Esophagus muscularis mucosa (tissue), 3 donors: ENCODE results near the gene KIF2B.

ENCODE experiments used
- CTCF ChIP-seq, 3 experiments: fragments of 200-600 bp in 2 of 3; fragments of 450-650 bp in 1 of 3; sonication (generic) in 2 of 3; IDR thresholded peaks; one replicate each; pipeline ENCODE4 v1.5.1; 2017 to 2019; ENCODE audit warnings: antibody characterized with exemption in 3 of 3, mild to moderate bottlenecking in 2 of 3, moderate library complexity in 1 of 3
- POLR2A ChIP-seq: fragments of 450-650 bp; IDR thresholded peaks from one replicate; pipeline ENCODE4 v1.6.1; 2017; ENCODE audit warnings: antibody characterized with exemption, moderate library complexity, mild to moderate bottlenecking, low read depth
- POLR2AphosphoS5 ChIP-seq, 2 donors: sonication (generic); formaldehyde crosslinking; IDR thresholded peaks; one replicate each; pipeline ENCODE4 v1.6.1; 2017; ENCODE audit warnings: antibody characterized with exemption in 2 of 2

GRCh38 chr17:53822764-53823163 is at the start of gene KIF2B:
- TF ChIP-seq POLR2AphosphoS5 (IDR thresholded peaks at IDR 0.05) (no peak), POLR2A (no peak), CTCF (IDR thresholded peaks at IDR 0.05) (no peak)
